GM21717 (cell line): Measurements from ENCODE around the gene BHLHE41.
A peak's percentile ranks its signal among the peaks of the same experiment; 100 is the strongest.

ENCODE experiments used
- ATAC-seq: cut with Tn5 transposase; IDR thresholded peaks from one replicate; pipeline ENCODE4 v1.9.1; 2021; ENCODE audit warnings: mild to moderate bottlenecking, moderate library complexity; ENCODE audit not compliant: unreplicated experiment

The BHLHE41 gene

GRCh38 chr12:26124446-26125399 is at the start of gene BHLHE41:
TSS of gene BHLHE41 (minus strand) at chr12:26125037. CDS start at chr12:26124779, 258 bp downstream.
- ATAC-seq, result no peak

DNA sequence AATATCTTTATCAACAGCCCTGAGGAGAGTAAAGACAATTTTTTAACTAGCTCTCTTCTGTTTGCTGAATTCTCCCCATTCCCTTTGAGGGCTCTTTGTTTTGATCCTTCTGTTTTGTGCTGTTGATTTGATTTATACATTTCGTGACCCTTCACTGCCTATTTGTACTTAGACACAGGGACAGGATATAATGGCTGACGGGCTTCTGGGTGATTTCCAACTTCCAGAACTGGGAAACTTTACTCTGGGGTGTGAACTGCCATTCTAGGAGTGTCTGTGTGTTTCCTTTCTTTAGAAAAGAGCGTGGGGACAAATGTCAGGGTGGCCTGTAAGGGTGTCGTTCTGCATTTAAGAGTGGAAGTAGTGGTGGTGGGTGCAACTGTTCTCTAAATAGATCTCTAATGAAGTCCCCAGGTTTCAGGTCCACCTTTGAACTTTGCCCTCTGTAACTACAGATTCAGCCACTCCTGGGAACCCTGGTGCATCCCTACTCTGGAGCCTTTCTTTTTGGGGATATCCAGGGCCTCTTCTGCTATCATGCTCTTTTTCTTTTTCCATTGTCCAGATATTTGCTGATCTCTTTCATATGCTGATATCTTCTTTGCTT is 48.2 kb upstream of the BHLHE41 start:
- ATAC-seq, result no peak

- no peak for ATAC-seq
Observed at GRCh38 chr12:26172539-26172938, 47.7 kb upstream of the BHLHE41 start.

DNA sequence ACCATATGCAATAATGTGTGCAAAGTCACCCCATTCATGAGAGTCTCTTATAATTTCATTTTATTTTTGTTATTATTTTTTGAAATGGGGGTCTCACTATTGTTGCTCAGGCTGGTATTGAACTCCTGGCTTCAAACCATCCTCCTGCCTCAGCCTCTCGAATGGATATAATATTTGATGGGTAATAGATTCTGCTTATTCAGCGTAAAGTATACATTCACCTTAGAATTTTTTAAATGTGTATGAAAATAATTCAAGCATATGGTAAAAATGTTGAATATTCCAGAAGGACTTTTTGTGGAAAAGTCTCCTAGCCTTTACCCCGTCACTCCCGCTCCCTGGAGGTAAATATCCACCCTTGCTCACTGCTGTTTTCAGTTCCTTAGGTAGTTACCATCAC is 47.2 kb upstream of the BHLHE41 start:
- no peak for ATAC-seq

DNA sequence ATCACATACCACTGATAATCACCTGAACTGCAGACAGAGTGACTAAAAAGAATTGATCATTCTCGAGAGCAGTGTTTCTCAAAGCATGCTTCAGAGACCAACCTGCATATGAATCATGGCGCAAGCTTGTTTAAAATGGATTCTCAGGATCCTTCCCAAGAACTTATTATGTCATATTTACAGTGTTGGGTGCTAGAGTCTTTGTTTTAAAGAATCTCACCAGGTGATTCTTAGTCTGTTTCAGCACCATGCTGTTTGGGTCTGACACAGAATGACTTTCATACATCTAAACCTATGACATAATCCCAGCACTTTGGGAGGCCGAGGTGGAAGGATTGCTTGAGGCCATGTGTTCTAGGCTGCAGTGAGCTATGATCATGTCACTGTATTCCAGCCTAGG is 39.3 kb upstream of the BHLHE41 start:
- ATAC-seq, result no peak

DNA sequence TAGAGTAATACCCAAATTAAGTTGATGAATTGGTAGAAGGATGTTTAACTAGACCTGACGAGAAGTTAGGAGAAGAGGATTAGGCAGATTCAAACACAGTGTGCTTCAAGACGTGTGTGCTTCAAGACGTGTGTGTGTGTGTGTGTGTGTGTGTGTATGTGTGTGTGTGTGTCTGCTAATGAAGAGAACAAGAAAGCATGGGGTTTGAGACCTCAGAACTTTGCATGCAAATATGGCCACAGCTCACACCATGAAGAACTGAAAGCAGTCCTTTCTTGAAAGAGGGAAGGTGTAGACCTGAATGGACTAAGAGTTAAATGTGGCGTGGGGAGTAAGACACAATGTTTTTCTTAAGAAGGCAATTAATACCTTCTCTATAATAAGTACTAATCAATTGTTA is 38.1 kb upstream of the BHLHE41 start:
- ATAC-seq, result peak; percentile 55

GRCh38 chr12:26162174-26162573 is 37.3 kb upstream of the BHLHE41 start:
- no peak for ATAC-seq

- peak; percentile 29 for ATAC-seq
Observed at GRCh38 chr12:26158078-26158764, 33.4 kb upstream of the BHLHE41 start.

DNA sequence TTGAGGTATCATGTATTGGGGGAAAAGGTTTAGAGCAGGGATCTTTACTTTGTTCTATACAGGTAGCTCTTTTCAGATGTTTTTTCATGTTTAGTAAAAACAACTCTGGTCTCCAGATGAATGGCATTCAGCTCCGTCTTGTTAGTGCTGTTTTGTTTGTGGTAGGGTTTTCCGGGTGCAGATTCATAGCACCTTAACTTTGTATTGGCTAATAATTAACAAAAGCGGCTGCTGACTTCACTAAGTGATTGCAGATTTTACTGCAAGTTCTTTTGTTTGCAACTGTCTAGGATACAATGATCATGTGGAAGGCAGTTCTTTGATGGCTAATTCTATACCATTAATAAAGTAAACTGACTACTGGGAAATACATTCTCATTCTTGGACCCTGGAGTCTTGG is 32.2 kb upstream of the BHLHE41 start:
- no peak for ATAC-seq

DNA sequence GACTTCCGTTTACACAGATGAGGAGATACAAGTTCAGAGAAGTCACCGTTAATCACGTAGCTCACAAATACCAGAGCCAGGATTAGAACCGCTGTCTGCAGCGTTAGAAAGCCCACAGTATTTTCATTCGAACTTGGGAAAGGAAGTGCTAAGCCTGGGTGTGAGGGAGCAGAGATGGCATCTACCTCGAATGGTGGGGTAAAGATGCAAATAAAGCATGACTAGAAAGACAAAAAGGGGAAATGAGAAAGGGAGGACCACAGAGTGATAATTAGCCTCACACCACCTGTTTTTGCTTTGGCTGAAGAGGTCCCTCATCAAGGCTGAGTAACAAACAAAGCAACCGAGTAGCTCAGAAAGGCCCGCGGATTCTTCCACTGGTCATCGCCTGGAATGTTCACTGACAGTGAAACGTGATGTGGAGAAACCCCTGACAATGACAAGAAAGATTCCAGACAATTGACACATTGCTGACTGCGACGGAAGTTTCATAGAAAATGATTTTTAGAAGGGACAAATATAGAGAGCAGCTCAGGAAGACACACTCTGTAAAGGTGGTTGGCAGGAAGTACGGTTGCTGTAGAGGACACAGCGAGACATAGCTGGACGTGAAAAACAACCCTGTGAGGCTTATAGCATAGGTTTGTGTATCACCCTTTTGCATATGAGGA is 31.5 kb upstream of the BHLHE41 start:
- peak; percentile 88 for ATAC-seq

- no peak for ATAC-seq
Observed at GRCh38 chr12:26153421-26154154, 28.8 kb upstream of the BHLHE41 start.

GRCh38 chr12:26152507-26153102 is 27.8 kb upstream of the BHLHE41 start:
- ATAC-seq, result no peak

- no peak for ATAC-seq
Observed at GRCh38 chr12:26150736-26151450, 26.1 kb upstream of the BHLHE41 start.

GRCh38 chr12:26149968-26150500 is 25.2 kb upstream of the BHLHE41 start:
- ATAC-seq, result no peak

DNA sequence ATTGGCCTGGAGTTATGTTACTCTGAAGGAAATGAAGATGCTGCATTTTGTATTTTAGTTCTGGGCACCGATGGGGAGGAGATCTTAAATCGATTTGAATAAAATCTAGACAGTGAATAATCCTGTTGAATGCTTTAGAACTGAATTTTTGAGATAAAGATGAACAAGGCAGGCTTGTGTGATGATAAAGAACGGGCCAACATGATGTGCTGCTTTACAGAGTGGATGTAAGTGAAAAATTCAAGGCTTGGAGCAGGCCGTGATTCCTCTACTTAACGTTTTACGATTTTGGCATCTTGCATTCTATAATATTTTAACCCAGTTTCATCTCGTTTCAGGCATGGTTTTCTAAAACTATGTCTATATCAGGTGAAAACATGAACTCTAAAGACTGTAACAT is 23.5 kb upstream of the BHLHE41 start:
- no peak for ATAC-seq

- ATAC-seq, result no peak
Observed at GRCh38 chr12:26143291-26143690, 18.5 kb upstream of the BHLHE41 start.

DNA sequence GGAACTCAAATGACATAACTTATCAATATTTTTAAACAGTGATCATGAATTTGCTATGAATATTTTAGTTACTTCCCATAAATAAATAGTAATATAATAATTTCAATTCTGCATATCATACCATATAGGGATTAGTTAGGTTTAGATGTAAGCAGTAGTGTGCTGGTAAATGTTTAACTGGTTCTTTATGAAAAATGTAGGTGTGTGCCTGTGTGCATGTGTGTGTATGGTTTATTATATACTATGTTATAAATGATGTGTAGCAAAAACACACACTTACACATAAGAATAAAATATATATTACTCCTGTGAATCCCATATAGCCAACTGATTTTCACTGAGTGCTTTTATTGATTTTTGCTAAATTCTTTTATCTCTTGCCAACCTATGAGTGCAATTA is 14.0 kb upstream of the BHLHE41 start:
- ATAC-seq, result no peak

DNA sequence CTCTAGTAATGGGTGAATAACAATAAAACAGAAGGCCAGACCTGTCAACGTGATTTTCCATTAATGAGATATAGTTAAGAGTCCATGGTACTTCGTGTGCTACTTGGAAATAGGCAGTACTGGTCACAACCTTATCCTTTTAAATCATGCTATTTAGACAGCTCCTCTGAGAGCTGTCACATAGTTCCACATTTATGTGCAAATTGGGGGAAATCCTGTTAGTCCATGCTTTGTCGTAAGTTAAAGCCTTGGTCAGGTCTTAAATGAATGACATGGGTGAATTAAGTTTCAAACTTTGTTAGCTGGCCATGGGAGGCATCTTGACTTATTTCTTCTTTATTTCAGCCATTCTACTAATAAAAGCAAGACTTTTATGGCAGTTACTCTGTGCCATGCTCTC is 11.9 kb upstream of the BHLHE41 start:
- no peak for ATAC-seq

DNA sequence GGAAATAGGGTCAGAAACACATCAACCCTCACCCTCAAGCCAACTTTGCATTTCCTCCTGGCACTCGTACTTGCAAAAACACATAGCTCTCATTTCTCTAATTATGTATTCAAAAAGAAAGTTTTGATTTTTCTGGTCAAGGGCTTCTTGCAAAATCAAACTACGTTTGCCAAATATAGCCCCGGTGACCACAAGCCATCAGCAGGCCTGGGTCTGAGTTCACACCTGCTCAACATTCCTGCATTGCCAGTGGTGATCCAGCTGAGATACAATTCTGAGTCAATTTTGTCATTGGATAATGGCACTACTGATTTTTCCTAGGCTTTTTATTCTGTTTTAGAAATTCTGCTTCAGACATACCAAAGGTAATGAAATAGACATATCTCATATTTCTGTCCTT is 10.7 kb upstream of the BHLHE41 start:
- no peak for ATAC-seq
